SK-N-SH (cell line): Measurements from ENCODE around the gene ZNF608. TPM values are rescaled to one million over a fixed set of nuclear protein-coding genes. Genes with fewer than 3 reads are reported as not detected.

ENCODE experiments used
- CTCF ChIA-PET: fragments of 300-600, 350-600 bp; formaldehyde crosslinking; extraction: SDS; loops from one replicate; lab custom pipeline; 2021; lab: Yijun Ruan, JAX
- POLR2A ChIA-PET: fragments of 350-600 bp; sonication (Branson Sonifier 250); formaldehyde crosslinking; extraction: SDS; loops from one replicate; lab custom pipeline; 2020; ENCODE audit warnings: antibody characterized with exemption, inconsistent platforms; lab: Yijun Ruan, JAX
- DNase-seq: peaks from one replicate; pipeline ENCODE4 v3.0.0; 2012
- H2AFZ ChIP-seq: fragments of 200-600 bp; sonication (generic); 2 replicates; pipeline ENCODE4 v1.8.1; 2016; ENCODE audit warnings: antibody characterized with exemption, mild to moderate bottlenecking, low read depth
- H3F3A ChIP-seq: fragments of 200-600 bp; sonication (generic); replicated peaks from 2 replicates; pipeline ENCODE3; 2016; ENCODE audit warnings: antibody characterized with exemption, mild to moderate bottlenecking; ENCODE audit not compliant: insufficient read depth
- H3K27ac ChIP-seq, 2 experiments: fragments of 200-500 bp in 1 of 2; fragments of 200-600 bp in 1 of 2; sonication (Bioruptor generic) in 1 of 2; sonication (generic), shearing (Covaris generic) in 1 of 2; 2 replicates each; pipeline versions ENCODE4 v1.5.1 to v1.6.1; 2014 to 2016; ENCODE audit warnings: low read depth in 2 of 2, inconsistent platforms in 1 of 2, low read length in 1 of 2, mild to moderate bottlenecking in 1 of 2, mixed read lengths in 1 of 2
- H3K27me3 ChIP-seq: fragments of 200-600 bp; sonication (generic), shearing (Covaris generic); 2 replicates; pipeline ENCODE4 v1.6.1; 2016; ENCODE audit warnings: mixed run types; ENCODE audit not compliant: insufficient read depth
- H3K36me3 ChIP-seq, 2 experiments: fragments of 200-500 bp in 1 of 2; fragments of 200-600 bp in 1 of 2; sonication (Bioruptor generic) in 1 of 2; sonication (generic) in 1 of 2; replicated peaks in 1 of 2; 2 replicates each; pipeline versions ENCODE3 to v1.5.1; 2014 to 2016; ENCODE audit warnings: low read length in 1 of 2, mild to moderate bottlenecking in 1 of 2; ENCODE audit not compliant: insufficient read depth in 2 of 2, control insufficient read depth in 1 of 2
- H3K4me1 ChIP-seq, 2 experiments: fragments of 200-500 bp in 1 of 2; fragments of 200-600 bp in 1 of 2; sonication (Bioruptor generic) in 1 of 2; sonication (generic), shearing (Covaris generic) in 1 of 2; 2 replicates each; pipeline versions ENCODE4 v1.5.1 to v1.6.1; 2014 to 2016; ENCODE audit warnings: low read depth in 1 of 2, low read length in 1 of 2, mixed run types in 1 of 2; ENCODE audit not compliant: insufficient read depth in 2 of 2, control insufficient read depth in 1 of 2
- H3K4me2 ChIP-seq: fragments of 200-600 bp; sonication (generic), shearing (Covaris generic); 2 replicates; pipeline ENCODE4 v1.6.1; 2017; ENCODE audit warnings: mixed run types
- H3K4me3 ChIP-seq, 2 experiments: fragments of 200-500 bp in 1 of 2; fragments of 200-600 bp in 1 of 2; sonication (Bioruptor generic) in 1 of 2; sonication (generic), shearing (Covaris generic) in 1 of 2; 2 replicates each; pipeline versions ENCODE4 v1.5.1 to v1.8.1; 2014 to 2016; ENCODE audit warnings: low read depth in 2 of 2, inconsistent platforms in 1 of 2, low read length in 1 of 2, mild to moderate bottlenecking in 1 of 2, mixed read lengths in 1 of 2, moderate library complexity in 1 of 2
- H3K79me2 ChIP-seq: fragments of 200-600 bp; sonication (generic); 2 replicates; pipeline ENCODE4 v1.8.1; 2017; ENCODE audit warnings: mild to moderate bottlenecking; ENCODE audit not compliant: insufficient read depth
- H3K9ac ChIP-seq: fragments of 200-600 bp; sonication (generic); 2 replicates; pipeline ENCODE4 v1.6.1; 2017; ENCODE audit warnings: mixed run types
- H3K9me2 ChIP-seq: fragments of 200-600 bp; sonication (generic); 2 replicates; pipeline ENCODE4 v1.6.1; 2017; ENCODE audit warnings: mixed run types
- H3K9me3 ChIP-seq: fragments of 200-600 bp; sonication (generic); 2 replicates; pipeline ENCODE4 v1.6.1; 2017; ENCODE audit warnings: mixed run types, mild to moderate bottlenecking, moderate library complexity
- H4K20me1 ChIP-seq: fragments of 200-600 bp; sonication (generic); 2 replicates; pipeline ENCODE4 v1.6.1; 2017; ENCODE audit warnings: mild to moderate bottlenecking, mixed run types; ENCODE audit not compliant: insufficient read depth
- CHD2 ChIP-seq: fragments of 150-350 bp; IDR thresholded peaks from 2 replicates; pipeline ENCODE4 v1.6.1; 2018; ENCODE audit warnings: low read length; ENCODE audit not compliant: partially characterized antibody
- RAD21 ChIP-seq: IDR thresholded peaks from 2 replicates; pipeline ENCODE4 v1.6.1; 2012; ENCODE audit warnings: mild to moderate bottlenecking, low read length
- SMC3 ChIP-seq: IDR thresholded peaks from 2 replicates; pipeline ENCODE4 v1.6.1; 2012; ENCODE audit warnings: low read depth, low read length, improper control_type of control experiment
- TCF12 ChIP-seq: IDR thresholded peaks from 2 replicates; pipeline ENCODE4 v1.4.0; 2012
- TEAD4 ChIP-seq: IDR thresholded peaks from 2 replicates; pipeline ENCODE4 v1.4.0; 2012; ENCODE audit warnings: mild to moderate bottlenecking, borderline replicate concordance; ENCODE audit not compliant: insufficient read depth
- WGBS: methylation state at CpG from one replicate; pipeline ENCODE4 v1.1.6; 2017; ENCODE audit warnings: low lambda C conversion rate; 5-methylcytosine and 5-hydroxymethylcytosine counted together
- polyA plus RNA-seq, 3 experiments: library from polyadenylated mRNA; depleted of rRNA; stranded (reverse); fragments of >200 nt; gene quantifications; 2 replicates each; pipeline ENCODE4 v1.2.3, GENCODE V29; 2012
- TF ChIP-seq, protein P1 (sequence below): fragments of 200-600 bp; sonication (generic); IDR thresholded peaks from 2 replicates; pipeline ENCODE4 v1.6.1; 2017; ENCODE audit warnings: antibody characterized with exemption, mild to moderate bottlenecking, moderate library complexity
- TF ChIP-seq, protein P2 (sequence below): fragments of 150-350 bp; IDR thresholded peaks from 2 replicates; pipeline ENCODE4 v1.6.1; 2016; ENCODE audit warnings: mild to moderate bottlenecking, low read depth, low read length

Gene ZNF608
- polyA plus RNA-seq, 1 of the 3 experiments (the other 2 are of a cell fraction), result 4.9 TPM

DNA sequence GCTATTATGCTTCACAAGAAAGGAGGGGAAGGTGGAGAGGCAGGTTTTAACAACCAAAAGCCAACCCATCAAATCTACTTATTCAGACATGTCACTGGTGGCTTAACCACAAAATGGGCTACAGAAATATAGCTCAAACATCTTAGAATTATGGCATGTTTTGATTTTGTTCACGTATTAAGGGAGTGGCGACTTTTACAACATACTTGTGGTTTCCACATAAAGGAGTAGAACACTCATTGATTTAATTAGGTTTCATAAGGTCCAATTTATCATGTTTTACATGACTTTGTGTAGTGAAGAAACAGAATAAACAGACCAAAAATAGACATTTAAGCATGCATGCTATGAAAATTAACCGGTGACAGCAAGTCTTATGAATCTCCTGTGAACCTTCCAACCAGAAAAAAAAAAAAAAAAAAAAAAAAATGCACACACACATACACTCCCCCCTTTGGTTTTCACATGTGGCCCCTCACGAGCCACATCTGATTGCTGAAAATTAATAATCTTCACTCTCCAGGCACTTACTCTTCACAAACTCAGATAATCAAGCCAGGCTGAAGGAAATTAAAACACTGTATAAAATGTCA is 5.4 kb downstream of the ZNF608 start:
- no peak for TF ChIP-seq TEAD4
- TF ChIP-seq, protein P1, sequence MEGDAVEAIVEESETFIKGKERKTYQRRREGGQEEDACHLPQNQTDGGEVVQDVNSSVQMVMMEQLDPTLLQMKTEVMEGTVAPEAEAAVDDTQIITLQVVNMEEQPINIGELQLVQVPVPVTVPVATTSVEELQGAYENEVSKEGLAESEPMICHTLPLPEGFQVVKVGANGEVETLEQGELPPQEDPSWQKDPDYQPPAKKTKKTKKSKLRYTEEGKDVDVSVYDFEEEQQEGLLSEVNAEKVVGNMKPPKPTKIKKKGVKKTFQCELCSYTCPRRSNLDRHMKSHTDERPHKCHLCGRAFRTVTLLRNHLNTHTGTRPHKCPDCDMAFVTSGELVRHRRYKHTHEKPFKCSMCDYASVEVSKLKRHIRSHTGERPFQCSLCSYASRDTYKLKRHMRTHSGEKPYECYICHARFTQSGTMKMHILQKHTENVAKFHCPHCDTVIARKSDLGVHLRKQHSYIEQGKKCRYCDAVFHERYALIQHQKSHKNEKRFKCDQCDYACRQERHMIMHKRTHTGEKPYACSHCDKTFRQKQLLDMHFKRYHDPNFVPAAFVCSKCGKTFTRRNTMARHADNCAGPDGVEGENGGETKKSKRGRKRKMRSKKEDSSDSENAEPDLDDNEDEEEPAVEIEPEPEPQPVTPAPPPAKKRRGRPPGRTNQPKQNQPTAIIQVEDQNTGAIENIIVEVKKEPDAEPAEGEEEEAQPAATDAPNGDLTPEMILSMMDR, result no peak
- TF ChIP-seq CHD2, result no peak
- TF ChIP-seq TCF12, result no peak
- TF ChIP-seq, all 33 proteins: peak for 0
- Histone ChIP-seq H3F3A (peaks cover 12% of the 10 kb centered on the region), H3K9me2 (no peaks in the 10 kb centered on the region), H4K20me1 (no peaks in the 10 kb centered on the region), H3K4me1 (peaks cover 7 to 58% of the 10 kb centered on the region in 2 experiments; a peak in 3 of 4 replicates), H3K36me3 (peaks cover 0 to 9% of the 10 kb centered on the region in 2 experiments), H3K27ac (peak overlapping the region in 1 of 2 experiments; percentile 95; a peak in 1 of 4 replicates), H3K79me2 (peaks cover 5% of the 10 kb centered on the region; the same call in 1 of the 2 replicates), H2AFZ (no peak overlapping the region), H3K4me3 (no peak overlapping the region; a peak in 1 of 4 replicates), H3K9ac (no peak overlapping the region), H3K4me2 (no peak overlapping the region), H3K27me3 (no peaks in the 10 kb centered on the region), H3K9me3 (0 out of 2 replicates have a peak, but pooled peaks cover 5% of the 10 kb centered on the region)
- DNase-seq, result no peak
- ChIA-PET CTCF (interaction anchor here (0.7 to 1.1 kb wide), 2 partner anchors 9 to 242 kb away, joined by 3 read pairs; no protein-coding TSS in a partner anchor), POLR2A (no interaction called here)
- WGBS, result 87% methylated on average over 4 of the region's 4 CpGs

DNA sequence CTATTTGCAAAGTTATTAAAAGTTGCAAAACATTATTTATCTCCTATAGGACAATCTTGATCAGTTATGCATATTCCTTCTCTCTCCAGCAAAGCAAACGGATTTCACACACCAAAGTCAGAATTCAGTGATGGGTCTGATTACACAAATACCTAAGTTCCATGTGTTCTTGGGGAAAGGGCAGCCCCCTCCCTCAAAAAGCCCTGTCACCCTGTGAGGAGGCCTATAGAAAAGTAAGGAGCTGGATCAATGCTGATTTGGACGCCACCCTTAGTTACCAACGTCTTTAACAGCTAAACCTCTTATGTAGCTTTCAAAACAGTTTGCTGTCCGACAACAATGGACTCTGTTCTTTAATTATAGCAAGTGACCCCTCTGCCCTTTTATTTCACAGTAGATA is 6.4 kb downstream of the ZNF608 start:
- Histone ChIP-seq H3F3A (peaks cover 12% of the 10 kb centered on the region), H3K27ac (peak overlapping the region in 1 of 2 experiments; percentile 95; a peak in 2 of 4 replicates), H3K4me1 (peaks cover 10 to 60% of the 10 kb centered on the region in 2 experiments; a peak in 3 of 4 replicates), H3K4me2 (no peak overlapping the region), H3K9me3 (0 out of 2 replicates have a peak, but pooled peaks cover 5% of the 10 kb centered on the region), H3K36me3 (peaks cover 0 to 9% of the 10 kb centered on the region in 2 experiments), H3K79me2 (0 out of 2 replicates have a peak, but pooled peaks cover 3% of the 10 kb centered on the region)
- POLR2A ChIA-PET, result interaction anchor here (1.5 kb wide), 1 partner anchor 461 kb away, joined by 5 read pairs; no protein-coding TSS in a partner anchor
- no peak for DNase-seq
- 79% methylated on average over 4 of the region's 4 CpGs for WGBS
- TF ChIP-seq RAD21 (no peak), SMC3 (no peak)
- TF ChIP-seq, protein P2, sequence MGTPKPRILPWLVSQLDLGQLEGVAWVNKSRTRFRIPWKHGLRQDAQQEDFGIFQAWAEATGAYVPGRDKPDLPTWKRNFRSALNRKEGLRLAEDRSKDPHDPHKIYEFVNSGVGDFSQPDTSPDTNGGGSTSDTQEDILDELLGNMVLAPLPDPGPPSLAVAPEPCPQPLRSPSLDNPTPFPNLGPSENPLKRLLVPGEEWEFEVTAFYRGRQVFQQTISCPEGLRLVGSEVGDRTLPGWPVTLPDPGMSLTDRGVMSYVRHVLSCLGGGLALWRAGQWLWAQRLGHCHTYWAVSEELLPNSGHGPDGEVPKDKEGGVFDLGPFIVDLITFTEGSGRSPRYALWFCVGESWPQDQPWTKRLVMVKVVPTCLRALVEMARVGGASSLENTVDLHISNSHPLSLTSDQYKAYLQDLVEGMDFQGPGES, result no peak
- TF ChIP-seq, all 33 proteins: peak for 0
- Histone ChIP-seq H3K27me3 (no peaks in the 10 kb centered on the region), H3K9me2 (no peaks in the 10 kb centered on the region), H3K4me3 (peak overlapping the region in 1 of 2 experiments; percentile 19; a peak in 1 of 4 replicates), H3K9ac (no peak overlapping the region), H2AFZ (peak overlapping the region; percentile 40; the same call in 1 of the 2 replicates), H4K20me1 (no peaks in the 10 kb centered on the region)
- CTCF ChIA-PET, result no interaction called here
